GM19099 (cell line): Measurements from ENCODE around the gene MOCOS.
A peak's percentile ranks its signal among the peaks of the same experiment; 100 is the strongest.

Source experiments
- POLR2A ChIP-seq: IDR thresholded peaks from 3 replicates; pipeline ENCODE4 v1.6.1; 2011; ENCODE audit warnings: low read depth; ENCODE audit not compliant: insufficient read length; ENCODE audit errors: extremely low read depth

Gene MOCOS

DNA sequence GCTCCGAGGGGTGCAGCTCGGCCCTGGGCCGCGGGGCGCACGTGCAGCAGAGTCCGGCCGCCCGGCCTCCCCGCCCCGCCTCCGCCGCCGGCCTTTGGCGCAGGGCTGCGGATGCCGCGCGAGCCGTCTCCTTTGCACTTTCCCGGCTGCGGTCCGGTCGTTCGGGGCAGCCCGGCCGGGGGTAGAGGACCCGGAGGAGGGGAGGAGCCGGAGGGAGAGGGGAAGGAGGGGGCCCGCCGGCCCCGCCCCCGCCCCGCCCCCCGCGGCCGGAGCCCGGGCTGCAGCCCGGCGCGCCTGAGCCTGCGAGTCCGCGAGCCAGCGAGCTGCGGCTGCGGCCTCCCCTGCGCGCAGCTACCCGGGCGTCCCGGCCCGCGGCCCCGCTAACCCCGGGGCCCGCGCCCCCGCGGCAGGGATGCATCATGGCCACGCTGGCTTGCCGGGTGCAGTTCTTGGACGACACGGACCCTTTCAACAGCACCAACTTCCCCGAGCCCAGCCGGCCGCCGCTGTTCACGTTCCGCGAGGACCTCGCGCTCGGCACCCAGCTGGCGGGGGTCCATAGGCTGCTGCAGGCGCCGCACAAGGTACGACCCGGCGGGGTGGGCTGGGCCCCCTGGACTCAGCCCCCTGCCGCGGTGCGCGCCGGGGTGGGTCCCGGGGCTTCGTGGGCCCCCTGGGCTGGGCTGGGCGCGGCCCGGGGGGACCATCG lies 110.3 kb downstream of the MOCOS start, which contains the start of gene FHOD3:
Gene FHOD3, plus strand, starts transcription at position 297 of the 709 bp plus-strand sequence. Its CDS starts 123 bp downstream, at position 420.
- TF ChIP-seq POLR2A: peak; percentile 47

DNA sequence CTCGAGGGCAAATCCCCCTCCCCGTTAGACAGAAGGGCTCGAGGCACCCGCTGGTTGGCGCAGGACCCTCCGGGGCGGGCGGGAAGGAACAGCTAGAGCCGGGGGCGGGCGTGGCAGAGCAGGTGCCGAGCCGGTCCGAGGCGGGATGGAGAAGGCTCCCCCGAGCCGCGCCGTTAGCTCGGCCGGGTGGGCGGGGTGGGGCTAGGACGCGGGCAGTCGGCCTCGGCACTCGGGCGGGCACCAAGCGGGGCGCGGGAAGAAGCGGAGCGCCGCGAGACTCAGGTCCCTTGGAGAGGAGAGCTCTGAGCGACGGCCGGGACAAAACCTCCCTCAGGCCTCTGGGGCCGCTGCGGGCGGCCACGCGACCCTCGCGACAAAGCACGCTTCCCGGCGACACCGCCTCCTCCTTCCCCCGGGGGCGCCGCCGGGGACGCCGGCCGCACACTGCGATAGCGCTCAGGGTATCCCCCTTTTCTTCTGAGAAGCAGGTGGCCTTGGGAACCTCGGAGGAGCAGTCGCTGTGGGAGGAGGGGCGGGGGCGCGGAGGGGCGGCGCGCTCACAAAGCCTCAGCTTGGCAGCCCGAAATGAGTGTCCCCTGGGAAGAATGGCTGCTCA lies 110.9 kb downstream of the MOCOS start:
- TF ChIP-seq POLR2A: no peak

DNA sequence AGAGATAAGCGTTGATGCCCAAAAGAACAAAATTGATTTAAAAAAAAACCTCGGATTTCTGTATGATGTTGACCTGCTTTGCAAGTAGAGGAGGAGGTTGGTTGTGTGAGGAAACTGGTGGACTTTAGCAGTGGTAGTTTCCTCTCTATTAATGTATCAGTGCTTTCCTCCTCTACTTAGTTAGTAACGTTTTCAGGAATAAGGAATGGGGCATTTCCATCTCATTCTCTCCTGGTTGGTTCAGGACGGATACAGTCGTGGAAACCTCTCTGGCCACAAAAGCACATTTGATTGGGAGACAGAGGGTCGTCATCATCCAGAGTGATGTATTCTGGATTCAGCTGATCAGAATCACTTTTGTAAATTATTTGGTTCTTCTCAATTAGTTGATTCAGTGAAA lies 111.7 kb downstream of the MOCOS start:
- TF ChIP-seq POLR2A: no peak

DNA sequence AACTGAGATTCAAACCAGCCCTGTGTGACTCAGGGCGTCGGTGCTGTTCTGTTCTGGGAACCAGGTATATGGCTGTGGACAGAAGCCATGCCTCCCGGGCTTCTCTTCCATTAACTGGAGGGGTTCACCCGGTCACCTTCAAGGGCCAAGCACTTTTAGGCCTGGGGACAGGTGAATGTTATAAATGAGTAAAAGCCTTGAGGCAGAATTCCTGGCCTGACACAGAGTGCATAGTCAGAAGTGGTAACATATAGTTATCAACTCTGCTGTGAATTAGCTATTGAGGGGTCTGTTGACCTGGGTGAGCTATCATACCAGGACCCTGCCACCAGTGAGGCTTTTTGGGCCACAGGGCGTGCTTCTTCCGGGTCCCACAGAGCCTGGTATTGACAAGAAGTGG lies 112.9 kb downstream of the MOCOS start:
- no peak for TF ChIP-seq POLR2A

DNA sequence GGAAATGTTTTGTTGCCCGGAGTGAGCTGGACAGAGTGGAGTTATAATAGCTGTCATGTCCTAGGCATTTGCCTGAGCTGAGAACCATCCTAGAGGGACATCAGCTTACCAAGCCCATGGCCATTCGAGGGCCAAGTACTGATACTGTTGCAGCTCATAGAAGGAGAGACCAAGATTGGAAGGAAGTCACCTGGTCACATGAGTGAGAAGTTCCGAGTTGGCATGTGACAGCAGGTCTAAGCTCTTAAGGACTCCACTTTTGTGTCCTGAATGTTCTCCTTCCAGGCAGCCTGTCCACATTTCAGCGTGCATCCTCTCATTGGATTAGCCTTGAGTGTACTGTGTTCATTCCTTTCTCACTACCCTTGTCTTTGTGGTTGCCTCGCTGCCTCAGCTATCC lies 114.6 kb downstream of the MOCOS start:
- TF ChIP-seq POLR2A: no peak

DNA sequence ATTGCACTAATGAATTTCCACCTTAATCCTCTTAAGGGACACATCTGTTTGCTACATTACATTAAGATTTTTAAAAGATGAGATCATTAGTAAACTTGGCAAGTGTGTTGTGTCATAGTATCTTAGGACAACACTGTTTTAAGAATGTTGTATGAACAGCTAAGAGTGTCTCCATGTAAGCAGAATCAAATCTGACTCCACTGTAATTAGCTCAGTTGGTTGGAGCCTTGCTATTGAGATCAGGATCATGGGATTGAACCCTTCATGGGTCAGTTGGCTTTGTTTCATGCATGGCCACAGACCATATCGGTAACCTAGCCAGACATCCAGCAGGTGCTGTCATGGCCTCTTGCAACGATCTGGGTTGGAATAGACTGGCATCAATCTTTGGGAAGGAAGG lies 115.4 kb downstream of the MOCOS start:
- no peak for TF ChIP-seq POLR2A

DNA sequence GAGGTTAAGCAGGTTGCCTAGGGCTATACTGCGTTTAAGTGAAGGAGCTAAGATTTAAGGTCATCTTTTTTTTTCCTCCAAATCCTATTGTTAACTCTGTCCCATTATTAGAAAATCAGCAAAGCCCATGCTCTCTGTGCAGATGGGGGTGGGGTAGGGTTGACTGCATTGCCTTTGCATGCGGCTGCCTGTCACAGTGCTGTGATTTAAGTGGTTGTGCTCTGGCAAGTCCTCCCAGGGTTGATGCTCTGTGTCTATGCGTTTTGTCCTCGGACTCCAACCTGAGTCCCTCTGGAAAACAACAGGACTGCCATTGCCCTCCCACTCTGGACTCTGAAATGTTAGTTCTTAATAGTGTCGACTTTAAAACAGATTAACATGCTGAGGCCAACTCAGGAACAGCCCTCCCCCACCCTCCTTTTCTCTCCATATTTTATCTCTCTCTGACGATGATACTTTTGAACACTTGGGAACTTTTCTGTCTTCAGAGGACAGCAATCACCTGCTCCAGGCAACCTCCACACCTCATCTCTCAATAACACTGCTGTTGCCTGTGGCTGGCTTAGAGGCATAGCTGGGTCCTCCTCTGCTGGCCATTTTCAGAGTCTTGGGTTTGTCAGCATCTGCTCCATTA lies 116.0 kb downstream of the MOCOS start:
- no peak for TF ChIP-seq POLR2A

DNA sequence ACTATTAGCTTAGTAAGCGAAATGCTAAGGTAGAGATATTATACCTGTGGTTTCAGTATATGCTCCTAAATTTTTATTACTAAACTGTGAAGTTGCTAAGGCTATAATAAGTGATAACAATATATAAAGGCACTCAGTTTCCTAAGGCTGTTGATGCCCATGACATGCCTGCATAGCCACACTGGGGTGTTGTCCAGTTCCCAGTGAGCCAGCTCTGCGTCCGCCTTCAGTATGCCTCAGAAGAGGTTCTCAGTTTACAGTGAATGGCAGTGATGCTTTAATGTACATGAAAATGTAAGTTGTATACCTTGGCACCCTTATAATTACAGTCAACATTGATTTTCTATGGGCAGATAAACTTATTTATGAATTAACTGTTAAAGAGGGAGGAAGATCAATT lies 117.4 kb downstream of the MOCOS start:
- no peak for TF ChIP-seq POLR2A

DNA sequence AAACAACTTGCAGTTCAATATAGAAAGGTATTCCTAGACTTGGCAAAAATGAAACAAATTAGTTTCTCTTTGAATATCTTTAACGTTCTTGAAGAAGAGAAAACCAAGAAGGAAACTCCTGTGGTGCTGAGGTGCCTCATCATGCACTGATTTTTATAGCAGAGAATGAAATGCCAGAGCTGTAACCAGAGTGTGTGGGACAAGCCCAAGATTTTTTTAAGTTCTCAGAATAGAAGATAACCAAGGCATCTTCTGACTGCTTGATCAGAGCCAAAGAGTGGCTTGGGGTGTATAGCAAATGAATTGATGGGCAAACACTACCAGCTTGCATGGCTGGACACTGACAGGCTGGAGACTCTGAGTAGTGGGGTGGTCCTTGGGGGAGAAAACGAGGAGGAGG lies 118.1 kb downstream of the MOCOS start:
- no peak for TF ChIP-seq POLR2A

DNA sequence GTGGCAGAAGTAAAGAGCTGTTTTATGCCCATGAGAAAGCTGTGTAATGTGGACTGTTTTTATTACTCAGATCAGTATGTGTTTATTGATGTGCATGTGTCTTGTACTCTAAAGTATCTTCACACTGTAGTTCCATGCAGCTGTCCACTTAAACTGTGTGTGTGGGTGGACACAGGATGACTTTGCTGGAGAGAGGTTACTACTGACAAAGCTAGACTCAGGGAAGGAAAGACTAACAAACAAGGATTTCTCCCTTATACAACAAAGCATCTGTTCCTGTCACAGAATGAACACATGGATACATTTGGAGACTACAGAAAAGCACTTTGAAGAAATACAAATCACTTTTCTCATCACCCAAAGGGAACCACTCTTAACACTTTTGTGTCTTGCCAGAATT lies 120.2 kb downstream of the MOCOS start:
- TF ChIP-seq POLR2A: no peak

DNA sequence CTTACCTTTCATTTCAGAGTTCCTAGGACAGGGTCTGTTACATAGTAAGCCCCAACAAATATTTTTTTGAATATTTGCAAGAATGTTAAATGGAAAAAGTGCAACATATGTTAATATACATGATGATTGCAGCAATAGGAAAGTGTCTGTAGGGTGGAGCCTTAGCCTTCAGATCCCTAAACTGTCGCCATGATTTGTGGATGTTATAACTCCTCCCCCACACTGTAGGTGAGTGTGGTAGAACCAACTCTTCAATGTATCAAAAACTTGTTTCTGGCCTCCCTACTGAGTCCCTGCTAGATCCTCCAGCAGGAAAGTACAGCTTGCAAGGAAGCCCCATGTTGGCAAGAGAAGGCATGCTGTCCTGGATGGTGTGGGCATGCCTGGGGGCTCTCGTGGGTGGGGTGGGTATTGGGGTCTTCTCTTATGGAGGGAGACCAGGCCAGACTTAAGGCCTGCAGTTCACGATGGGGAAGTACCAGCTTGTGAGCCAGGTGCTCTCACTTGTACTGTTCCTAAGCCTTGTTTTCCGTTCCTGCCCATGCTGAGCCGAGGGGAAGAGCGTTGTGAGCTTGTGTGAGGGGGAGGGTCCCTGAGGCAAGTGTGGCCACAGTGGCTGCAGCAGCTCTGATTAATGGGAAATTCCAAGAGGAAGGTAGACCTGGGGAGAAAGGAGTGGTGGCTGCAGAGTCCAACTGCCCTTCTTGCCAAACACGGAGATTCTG lies 121.6 kb downstream of the MOCOS start:
- TF ChIP-seq POLR2A: no peak

DNA sequence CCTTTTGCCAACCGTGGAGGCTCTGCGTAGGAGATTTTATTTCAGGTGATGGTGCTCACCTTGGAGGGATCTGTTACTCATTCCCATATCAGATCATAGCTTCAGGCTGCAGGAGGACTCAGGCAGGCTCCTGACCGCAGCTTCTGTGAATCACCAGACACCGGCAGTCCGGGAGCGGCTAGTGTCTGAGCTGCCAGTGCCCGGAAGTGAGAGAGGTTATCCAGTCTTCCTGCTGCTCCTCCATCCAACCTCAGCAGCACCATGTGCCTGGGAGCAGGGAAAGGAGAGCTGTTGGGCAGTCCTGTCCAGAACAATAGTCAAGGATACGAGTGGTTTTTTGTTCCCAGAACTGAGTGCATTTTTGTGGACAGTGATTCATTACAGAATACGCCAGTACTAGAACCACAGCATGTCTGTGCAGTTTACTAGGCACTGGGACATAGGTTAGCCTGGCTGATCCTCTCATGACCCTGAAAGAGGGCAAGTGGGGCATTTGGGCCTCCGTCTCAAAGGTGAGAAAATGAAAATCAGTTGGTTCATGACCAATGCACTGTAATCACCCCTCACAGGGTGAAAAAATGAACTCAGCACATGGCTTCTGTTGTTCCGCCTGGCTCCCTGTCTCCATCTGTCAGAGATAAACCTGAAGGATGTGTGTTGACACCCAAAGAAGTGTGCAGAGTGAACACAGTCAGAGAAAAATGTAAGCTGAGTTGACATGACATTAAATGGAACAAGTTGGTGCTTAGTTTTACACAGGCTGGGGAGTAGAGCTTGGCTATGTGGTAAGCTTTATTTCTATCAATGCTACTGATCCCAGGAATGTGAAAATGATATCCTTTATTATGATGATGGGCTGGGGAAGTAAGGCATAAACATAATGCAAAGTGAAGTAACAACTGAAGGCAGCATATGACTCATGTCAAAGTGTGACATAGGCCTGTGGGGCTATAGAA lies 122.4 kb downstream of the MOCOS start:
- no peak for TF ChIP-seq POLR2A

DNA sequence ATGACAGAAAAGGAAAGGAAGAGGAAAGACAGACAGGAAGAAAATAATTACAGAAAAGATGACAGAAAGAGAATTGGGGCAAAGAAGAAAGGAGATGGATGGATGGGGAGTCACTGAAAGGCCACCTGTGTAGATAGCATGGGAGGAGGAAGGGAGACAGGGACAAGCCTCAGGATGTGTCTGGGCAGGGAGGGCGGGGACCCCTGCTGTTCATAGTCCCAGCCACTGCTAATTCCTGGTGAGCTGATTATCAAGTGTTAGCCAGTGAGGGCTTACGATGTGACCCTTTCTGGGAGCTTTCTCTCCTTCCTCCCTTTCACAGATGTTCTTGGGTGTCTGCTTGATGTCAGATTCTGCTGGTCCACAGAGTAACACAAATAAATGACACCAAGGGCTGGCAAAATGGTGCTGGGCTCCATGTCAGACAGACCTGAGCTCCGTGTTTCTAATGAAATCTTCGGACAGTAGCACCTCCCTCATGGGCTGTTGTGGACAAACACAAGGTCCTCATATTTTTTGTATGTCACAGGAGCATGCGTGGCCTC lies 123.8 kb downstream of the MOCOS start:
- TF ChIP-seq POLR2A: no peak

DNA sequence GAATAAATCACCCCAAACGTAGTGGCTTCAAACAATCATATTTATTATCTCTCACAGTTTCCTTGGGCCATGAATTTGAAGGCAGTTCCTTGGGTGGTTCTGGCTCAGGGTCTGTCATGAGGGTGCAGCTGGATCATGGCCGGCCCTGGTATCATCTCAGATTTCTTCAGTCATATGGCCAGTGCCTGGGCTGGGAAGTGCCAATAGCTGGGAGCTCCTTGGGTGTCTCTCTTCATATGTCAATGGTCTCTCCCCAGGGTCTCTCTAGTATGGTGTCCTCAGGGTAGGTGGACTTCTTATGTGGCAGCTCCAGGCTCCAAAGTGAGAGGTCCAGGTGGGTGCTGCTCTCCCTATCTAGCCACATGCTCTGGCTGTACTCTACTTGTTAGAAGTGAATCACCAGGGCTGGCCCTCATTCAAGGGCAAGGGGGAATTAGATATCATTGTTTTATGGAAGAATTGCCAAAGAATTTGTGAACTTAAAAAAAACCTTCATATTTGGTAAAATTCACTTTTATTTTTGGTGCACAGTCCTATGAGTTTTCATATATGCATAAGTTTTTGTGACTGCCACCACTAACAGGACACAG lies 125.6 kb downstream of the MOCOS start:
- no peak for TF ChIP-seq POLR2A
